Fibroblast of skin of left biceps (primary cell): ENCODE measurements around the gene MCC.

Source experiments
- DNase-seq, 2 experiments: peaks; one replicate each; pipeline ENCODE4 v3.0.0-alpha.2; 2013; ENCODE audit warnings: low read depth in 2 of 2

MCC gene

DNA sequence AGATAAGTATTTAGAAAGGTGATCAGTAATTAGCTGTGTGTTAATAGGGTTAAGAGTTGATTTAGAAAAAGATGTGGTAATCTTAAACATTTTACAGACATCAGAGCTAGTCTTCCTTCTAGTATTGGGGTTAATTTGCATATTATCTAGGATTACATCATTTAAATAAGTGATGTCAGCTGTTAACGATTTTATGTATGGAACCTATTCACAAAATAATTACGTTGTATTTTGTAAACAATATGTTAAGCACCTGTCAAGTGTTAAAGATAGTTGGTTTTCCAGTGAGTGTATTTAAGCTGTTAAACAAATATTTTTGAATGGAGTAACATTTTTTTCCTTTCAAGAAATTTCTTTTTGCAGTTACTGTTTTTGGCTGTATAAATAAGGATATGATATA lies 509.4 kb downstream of the MCC start:
- no peak for DNase-seq

GRCh38 chr5:112977440-112977861 lies 510.8 kb downstream of the MCC start:
- DNase-seq: no peak

GRCh38 chr5:112976432-112977309 lies 511.6 kb downstream of the MCC start, which contains the start of gene DCP2:
TSS of gene DCP2 (plus strand) at chr5:112976798. CDS start at chr5:112976934, 136 bp downstream.
- peak; percentile 98 for DNase-seq

- DNase-seq: no peak
Measured at GRCh38 chr5:112975721-112976431, 512.4 kb downstream of the MCC start.

GRCh38 chr5:112974901-112975300 lies 513.4 kb downstream of the MCC start:
- DNase-seq: no peak

DNA sequence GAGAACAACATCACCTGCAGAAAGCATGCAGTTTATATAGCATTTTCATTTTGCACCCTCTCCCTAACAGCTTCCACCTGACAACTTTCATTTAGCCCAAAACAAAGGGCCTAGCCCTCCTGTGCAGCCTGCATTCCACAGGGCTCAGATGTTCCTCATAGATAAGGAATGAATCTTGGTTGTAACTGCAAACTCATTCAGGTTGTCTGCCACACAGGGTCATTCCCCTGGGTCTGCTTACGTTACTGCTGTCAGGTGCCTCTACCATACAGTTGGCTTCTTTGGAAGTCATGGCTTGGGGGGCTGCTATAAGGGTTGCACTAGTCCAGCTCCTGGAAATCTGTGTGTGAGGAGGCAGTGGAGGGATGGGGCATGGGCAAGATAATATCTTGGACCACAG lies 514.3 kb downstream of the MCC start:
- DNase-seq: no peak

DNA sequence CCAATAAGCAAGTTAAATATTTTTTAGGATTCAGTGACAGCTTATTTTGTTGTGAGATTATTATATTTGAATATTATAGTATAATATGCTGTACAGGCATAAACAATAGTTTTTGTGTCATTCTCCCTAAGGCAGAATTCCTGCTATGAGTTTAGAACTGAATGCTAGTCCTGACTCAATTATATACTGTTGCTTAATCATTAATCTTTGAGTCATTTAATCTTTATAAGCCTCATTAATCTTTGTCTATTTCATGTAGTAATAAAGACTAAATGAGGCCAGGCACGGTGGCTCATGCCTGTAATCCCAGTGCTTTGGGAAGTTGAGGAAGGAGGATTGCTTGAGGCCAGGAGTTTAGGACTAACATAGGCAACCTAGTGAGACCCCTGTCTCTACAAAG lies 515.2 kb downstream of the MCC start:
- DNase-seq: no peak
